H9 (cell line): ENCODE results near the gene GRIN3B. TPM values are rescaled to one million over a fixed set of nuclear protein-coding genes. Genes with fewer than 3 reads are reported as not detected.

Source experiments
- DNase-seq: peaks from one replicate; pipeline ENCODE4 v3.0.0-alpha.2; 2017
- H2AFZ ChIP-seq: one replicate; pipeline ENCODE4 v1.6.1; 2013; ENCODE audit warnings: mild to moderate bottlenecking, low read length, control low read depth, moderate library complexity
- H2AK5ac ChIP-seq: 2 replicates; pipeline ENCODE4 v1.6.1; 2013; ENCODE audit warnings: low read length, control low read depth, mixed read lengths; ENCODE audit not compliant: insufficient read length
- H2BK120ac ChIP-seq: one replicate; pipeline ENCODE4 v1.6.1; 2013; ENCODE audit warnings: low read depth, mild to moderate bottlenecking, low read length, control low read depth, inconsistent platforms; ENCODE audit not compliant: poor library complexity, severe bottlenecking
- H2BK12ac ChIP-seq: 2 replicates; pipeline ENCODE4 v1.6.1; 2013; ENCODE audit warnings: low read length, control low read depth, mixed read lengths, low read depth; ENCODE audit not compliant: insufficient read length
- H2BK15ac ChIP-seq: 2 replicates; pipeline ENCODE4 v1.6.1; 2013; ENCODE audit warnings: low read depth, low read length, control low read depth
- H2BK20ac ChIP-seq: one replicate; pipeline ENCODE4 v1.6.1; 2013; ENCODE audit warnings: low read depth, mild to moderate bottlenecking, low read length, control low read depth, inconsistent platforms; ENCODE audit not compliant: poor library complexity, severe bottlenecking
- H2BK5ac ChIP-seq: 2 replicates; pipeline ENCODE4 v1.6.1; 2013; ENCODE audit warnings: low read length, control low read depth, mixed read lengths; ENCODE audit not compliant: insufficient read length
- H3K14ac ChIP-seq: 2 replicates; pipeline ENCODE4 v1.6.1; 2013; ENCODE audit warnings: low read length, control low read depth; ENCODE audit not compliant: insufficient read depth
- H3K18ac ChIP-seq: 2 replicates; pipeline ENCODE4 v1.6.1; 2013; ENCODE audit warnings: low read depth, mild to moderate bottlenecking, mixed read lengths, low read length, control low read depth; ENCODE audit not compliant: insufficient read length
- H3K23ac ChIP-seq: 2 replicates; pipeline ENCODE4 v1.6.1; 2013; ENCODE audit warnings: low read length, control low read depth, mixed read lengths, low read depth; ENCODE audit not compliant: insufficient read length
- H3K23me2 ChIP-seq: 2 replicates; pipeline ENCODE4 v1.6.1; 2013; ENCODE audit warnings: low read depth, mild to moderate bottlenecking, mixed read lengths, low read length, control low read depth; ENCODE audit not compliant: insufficient read length, poor library complexity, severe bottlenecking
- H3K27ac ChIP-seq: 2 replicates; pipeline ENCODE4 v1.5.1; 2013; ENCODE audit warnings: low read length, control low read depth, mixed read lengths, low read depth; ENCODE audit not compliant: insufficient read length
- H3K27me3 ChIP-seq: 2 replicates; pipeline ENCODE4 v1.6.1; 2013; ENCODE audit warnings: low read length, control low read depth, inconsistent platforms; ENCODE audit not compliant: insufficient read depth
- H3K4ac ChIP-seq: 2 replicates; pipeline ENCODE4 v1.6.1; 2013; ENCODE audit warnings: low read depth, mild to moderate bottlenecking, control low read depth, inconsistent platforms, low read length, moderate library complexity
- H3K4me1 ChIP-seq: 2 replicates; pipeline ENCODE4 v1.6.1; 2013; ENCODE audit warnings: low read length, control low read depth, inconsistent platforms; ENCODE audit not compliant: insufficient read depth
- H3K4me2 ChIP-seq: 2 replicates; pipeline ENCODE4 v1.6.1; 2013; ENCODE audit warnings: low read length, control low read depth, mixed read lengths; ENCODE audit not compliant: insufficient read length, insufficient read depth
- H3K56ac ChIP-seq: 2 replicates; pipeline ENCODE4 v1.6.1; 2013; ENCODE audit warnings: low read depth, mild to moderate bottlenecking, mixed read lengths, low read length, control low read depth; ENCODE audit not compliant: insufficient read length
- H3K79me1 ChIP-seq: 2 replicates; pipeline ENCODE4 v1.6.1; 2013; ENCODE audit warnings: low read depth, mild to moderate bottlenecking, moderate library complexity, low read length, control low read depth, inconsistent platforms; ENCODE audit not compliant: insufficient read depth, poor library complexity, severe bottlenecking
- H3K79me2 ChIP-seq: 2 replicates; pipeline ENCODE4 v1.6.1; 2013; ENCODE audit warnings: low read length, control low read depth, inconsistent platforms; ENCODE audit not compliant: insufficient read depth
- H3K9ac ChIP-seq: 2 replicates; pipeline ENCODE4 v1.6.1; 2013; ENCODE audit warnings: low read length, control low read depth, mixed read lengths; ENCODE audit not compliant: insufficient read length; ENCODE audit errors: extremely low read depth
- H3K9me3 ChIP-seq: one replicate; pipeline ENCODE4 v1.6.1; 2013; ENCODE audit warnings: low read depth, low read length, inconsistent platforms; ENCODE audit not compliant: control insufficient read depth
- H3T11ph ChIP-seq: one replicate; pipeline ENCODE4 v1.6.1; 2013; ENCODE audit warnings: mild to moderate bottlenecking, low read length, control low read depth, inconsistent platforms
- H4K20me1 ChIP-seq: one replicate; pipeline ENCODE4 v1.6.1; 2013; ENCODE audit not compliant: control insufficient read depth, insufficient read length, insufficient read depth
- H4K5ac ChIP-seq: 2 replicates; pipeline ENCODE4 v1.6.1; 2013; ENCODE audit warnings: low read depth, mild to moderate bottlenecking, mixed read lengths, low read length, control low read depth; ENCODE audit not compliant: insufficient read length
- H4K8ac ChIP-seq: replicated peaks from 2 replicates; pipeline ENCODE4 v1.6.1; 2013; ENCODE audit warnings: low read length, control low read depth, mixed read lengths, low read depth; ENCODE audit not compliant: insufficient read length
- H4K91ac ChIP-seq: 2 replicates; pipeline ENCODE4 v1.6.1; 2013; ENCODE audit warnings: low read depth, mild to moderate bottlenecking, moderate library complexity, mixed read lengths, low read length, control low read depth; ENCODE audit not compliant: insufficient read length
- H3K27ac Mint-ChIP-seq, 3 experiments: 2 replicates in 2 of 3; 3 replicates in 1 of 3; pipeline ENCODE4 v1.8.0; 2020 to 2021; ENCODE audit warnings: mixed read lengths in 3 of 3, mild to moderate bottlenecking in 1 of 3, moderate library complexity in 1 of 3
- H3K27me3 Mint-ChIP-seq: 2 replicates; pipeline ENCODE4 v1.8.0; 2021; ENCODE audit warnings: low read depth, mild to moderate bottlenecking, moderate library complexity, mixed read lengths
- H3K36me3 Mint-ChIP-seq, 3 experiments: 2 replicates in 2 of 3; 3 replicates in 1 of 3; pipeline ENCODE4 v1.8.0; 2020 to 2021; ENCODE audit warnings: low read depth in 3 of 3, mixed read lengths in 3 of 3; ENCODE audit not compliant: insufficient read depth in 1 of 3
- H3K4me1 Mint-ChIP-seq, 2 experiments: 2 replicates each; pipeline ENCODE4 v1.8.0; 2020; ENCODE audit warnings: mixed read lengths in 2 of 2
- H3K4me3 Mint-ChIP-seq, 2 experiments: 2 replicates in 1 of 2; 3 replicates in 1 of 2; pipeline ENCODE4 v1.8.0; 2020 to 2021; ENCODE audit warnings: mild to moderate bottlenecking in 2 of 2, mixed read lengths in 2 of 2, moderate library complexity in 1 of 2
- H3K9me3 Mint-ChIP-seq, 2 experiments: 2 replicates in 1 of 2; 3 replicates in 1 of 2; pipeline ENCODE4 v1.8.0; 2020; ENCODE audit warnings: mild to moderate bottlenecking in 2 of 2, mixed read lengths in 2 of 2, moderate library complexity in 1 of 2
- CTCF ChIP-seq: fragments of 200-600 bp; sonication (generic); conservative IDR thresholded peaks from 3 replicates; pipeline ENCODE4 v1.8.0; 2021; ENCODE audit warnings: antibody characterized with exemption, mild to moderate bottlenecking
- WGBS: extraction: QIAGEN DNeasy Blood & Tissue Kit; methylation state at CpG from one replicate; pipeline ENCODE4 v1.1.7; 2013; ENCODE audit warnings: missing lambda C conversion rate, low lambda C conversion rate, mixed read lengths; ENCODE audit not compliant: insufficient read length; ENCODE audit errors: extremely low coverage; 5-methylcytosine and 5-hydroxymethylcytosine counted together
- total RNA-seq: library from RNA; stranded (reverse); gene quantifications from 2 replicates; pipeline ENCODE4 v1.2.1, GENCODE V29; 2021

Gene GRIN3B
- total RNA-seq, 1 experiment from 2014 or later = 1.0 TPM

- Histone ChIP-seq H2AK5ac (no peak overlapping the region), H3K4me2 (no peak overlapping the region), H2BK5ac (no peak overlapping the region), H3K79me1 (peaks cover 3% of the 10 kb centered on the region), H3T11ph (no peak overlapping the region), H2BK20ac (no peak overlapping the region), H3K14ac (no peak overlapping the region; the same call in 1 of the 2 replicates), H3K23me2 (no peaks in the 10 kb centered on the region), H4K20me1 (no peaks in the 10 kb centered on the region), H3K79me2 (0 out of 2 replicates have a peak, but pooled peaks cover 3% of the 10 kb centered on the region), H4K91ac (no peak overlapping the region), H2AFZ (no peak overlapping the region), H3K9me3 (no peaks in the 10 kb centered on the region), H3K56ac (no peak overlapping the region), H3K4me1 (peaks cover 3% of the 10 kb centered on the region; the same call in 1 of the 2 replicates), H4K8ac (no peak overlapping the region), H3K23ac (no peak overlapping the region), H3K27ac (no peak overlapping the region), H3K18ac (no peak overlapping the region), H3K27me3 (no peaks in the 10 kb centered on the region), H2BK12ac (no peak overlapping the region), H3K9ac (no peak overlapping the region), H4K5ac (no peak overlapping the region), H2BK15ac (no peak overlapping the region), H3K4ac (no peak overlapping the region), H2BK120ac (no peak overlapping the region)
- no peak for DNase-seq
- Mint-ChIP-seq H3K4me1 (peaks cover 8 to 47% of the 10 kb centered on the region in 2 experiments), H3K27me3 (no peaks in the 10 kb centered on the region), H3K27ac (peak overlapping the region in 2 of 3 experiments; percentile 55 to 85; a peak in 2 of 7 replicates), H3K9me3 (no peaks in the 10 kb centered on the region), H3K36me3 (peaks cover 2 to 11% (median 8%) of the 10 kb centered on the region in 3 experiments; a peak in 6 of 7 replicates), H3K4me3 (no peak overlapping the region)
- WGBS = no CpG with 5 or more reads among the region's 43 CpGs
- TF ChIP-seq CTCF = no peak
Observed at GRCh38 chr19:954672-955494, 45.3 kb upstream of the GRIN3B start.
